Testis (tissue), 3 donors: Measurements from ENCODE around the gene OR4K5. TPM values are rescaled to one million over a fixed set of nuclear protein-coding genes. Genes with fewer than 3 reads are reported as not detected.

Experiments used
- DNase-seq: peaks from one replicate; pipeline ENCODE4 v3.0.0-alpha.2; 2019
- H3K27ac ChIP-seq, 2 donors: fragments of 200-600 bp; sonication (generic); one replicate each; pipeline ENCODE4 v1.5.1; 2019
- H3K27me3 ChIP-seq: fragments of 200-600 bp; sonication (generic); one replicate; pipeline ENCODE4 v1.5.1; 2019
- H3K36me3 ChIP-seq: fragments of 200-600 bp; sonication (generic); one replicate; pipeline ENCODE4 v1.5.1; 2017; ENCODE audit warnings: low read depth; ENCODE audit errors: missing control alignments
- H3K4me1 ChIP-seq: fragments of 200-600 bp; sonication (generic); one replicate; pipeline ENCODE4 v1.5.1; 2019
- H3K4me3 ChIP-seq, 2 donors: fragments of 200-600 bp; sonication (generic); one replicate each; pipeline ENCODE4 v1.5.1; 2017 to 2019
- H3K9me3 ChIP-seq: fragments of 200-600 bp; sonication (generic); one replicate; pipeline ENCODE4 v1.5.1; 2017
- CTCF ChIP-seq, 3 experiments: fragments of 450-650 bp in 2 of 3; fragments of 200-600 bp in 1 of 3; sonication (generic) in 1 of 3; IDR thresholded peaks; one replicate each; pipeline ENCODE4 v1.5.1; 2016 to 2019; ENCODE audit warnings: antibody characterized with exemption in 3 of 3, mild to moderate bottlenecking in 2 of 3, moderate library complexity in 1 of 3
- POLR2A ChIP-seq: fragments of 450-650 bp; IDR thresholded peaks from one replicate; pipeline ENCODE4 v1.6.1; 2017; ENCODE audit warnings: antibody characterized with exemption, mild to moderate bottlenecking, moderate library complexity
- WGBS, 2 donors: methylation state at CpG; one replicate each; pipeline ENCODE4 v1.1.5; 2018; 5-methylcytosine and 5-hydroxymethylcytosine counted together
- intact Hi-C: fragments of 100-400 bp; cut with DNase I; formaldehyde crosslinking; loops from one replicate; pipeline ENCODE4 v1.15.1; 2023; ENCODE audit warnings: low total_unique reads
- polyA plus RNA-seq: library from polyadenylated mRNA; stranded (reverse); fragments of 350-450 nt; fragmentation: Illumina TruSeq; extraction: RNeasy Lipid Tissue Mini Kit (QIAGEN cat#74804); gene quantifications from one replicate; pipeline ENCODE4 v1.2.3, GENCODE V29; 2014; ENCODE audit warnings: low read depth, low replicate concordance; ENCODE audit not compliant: insufficient read depth
- total RNA-seq, 2 donors: library from RNA; depleted of rRNA; stranded (reverse); fragments of >200 nt; gene quantifications; one replicate each; pipeline ENCODE4 v1.2.3, GENCODE V29; 2016

The OR4K5 gene
- total and polyA plus RNA-seq, 3 donors from 2014 or later: not detected

GRCh38 chr14:19917243-19917642 is 3.2 kb upstream of the OR4K5 start:
- no peak for DNase-seq
- intact Hi-C loops: no loop called here
- H3K9me3 ChIP-seq: no peaks in the 10 kb centered on the region
- H3K36me3 ChIP-seq: no peaks in the 10 kb centered on the region
- no peak overlapping the region for H3K4me3 ChIP-seq
- no peak overlapping the region for H3K27ac ChIP-seq
- 63 to 74% methylated on average over 3 of the region's 3 CpGs for WGBS, 2 donors
- no peaks in the 10 kb centered on the region for H3K27me3 ChIP-seq
- H3K4me1 ChIP-seq: no peaks in the 10 kb centered on the region
- no peak for TF ChIP-seq POLR2A
- no peak for TF ChIP-seq CTCF (IDR thresholded peaks at IDR 0.05)

- no peak overlapping the region for H3K4me3 ChIP-seq
- H3K9me3 ChIP-seq: no peaks in the 10 kb centered on the region
- no peak for DNase-seq
- no peaks in the 10 kb centered on the region for H3K36me3 ChIP-seq
- no peaks in the 10 kb centered on the region for H3K4me1 ChIP-seq
- TF ChIP-seq POLR2A (no peak), CTCF (IDR thresholded peaks at IDR 0.05) (no peak)
- intact Hi-C loops: no loop called here
- H3K27ac ChIP-seq: no peak overlapping the region
- H3K27me3 ChIP-seq: no peaks in the 10 kb centered on the region
- 68 to 76% methylated on average over 1 of the region's 1 CpG for WGBS, 2 donors
Observed at GRCh38 chr14:19917955-19918518, 2.4 kb upstream of the OR4K5 start.

DNA sequence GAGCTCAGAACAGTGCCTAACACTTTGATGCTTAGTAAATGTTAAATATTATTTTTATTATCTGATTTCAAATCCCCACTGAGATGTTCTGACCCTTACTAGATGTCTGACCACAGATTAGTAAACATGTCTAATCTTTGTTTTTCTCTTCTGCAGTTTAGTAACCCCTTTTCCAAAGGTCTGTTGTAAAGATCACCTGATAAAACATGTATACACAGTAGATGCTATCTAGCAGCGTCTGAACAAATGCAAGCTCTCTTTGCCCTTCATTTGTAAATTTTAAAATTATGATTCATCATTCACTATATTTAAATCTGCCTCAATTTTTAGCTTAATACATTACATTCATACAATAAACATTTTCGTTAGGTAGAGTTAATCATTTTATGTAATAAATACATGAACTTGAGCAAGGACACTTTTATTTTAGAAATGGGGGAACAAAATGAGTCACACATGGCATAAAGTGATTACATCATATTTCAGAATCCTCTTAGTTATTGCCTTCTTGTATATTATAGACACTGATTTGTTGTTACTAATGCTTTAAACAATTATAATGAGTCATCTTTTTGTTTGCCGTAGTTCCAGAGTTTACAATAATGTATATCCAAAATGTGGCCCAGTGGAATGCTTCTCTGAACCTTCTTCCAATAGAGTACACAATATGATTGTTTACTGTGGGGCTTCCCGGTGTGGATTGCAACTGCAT is 1.7 kb upstream of the OR4K5 start:
- no peaks in the 10 kb centered on the region for H3K9me3 ChIP-seq
- H3K4me1 ChIP-seq: no peaks in the 10 kb centered on the region
- H3K27me3 ChIP-seq: no peaks in the 10 kb centered on the region
- H3K4me3 ChIP-seq: no peak overlapping the region
- H3K27ac ChIP-seq: no peak overlapping the region
- no peak for DNase-seq
- TF ChIP-seq POLR2A (no peak), CTCF (IDR thresholded peaks at IDR 0.05) (no peak)
- 62 to 64% methylated on average over 4 of the region's 4 CpGs for WGBS, 2 donors
- H3K36me3 ChIP-seq: no peaks in the 10 kb centered on the region
- intact Hi-C loops: no loop called here

GRCh38 chr14:19930617-19931016 is 10.2 kb downstream of the OR4K5 start, which contains the start of gene OR4K1:
OR4K1 (plus strand) TSS chr14:19930917; CDS start chr14:19935667, 4,750 bp downstream.
- DNase-seq: no peak
- 69 to 73% methylated on average over 3 of the region's 3 CpGs for WGBS, 2 donors

More at GRCh38 chr14:19930617-19931016, 10.2 kb downstream of the OR4K5 start, which contains the start of gene OR4K1:
- Histone ChIP-seq H3K27me3 (no peaks in the 10 kb centered on the region), H3K4me1 (no peaks in the 10 kb centered on the region), H3K9me3 (no peaks in the 10 kb centered on the region), H3K4me3 (no peak within 1 kb of the TSS), H3K36me3 (no peaks in the 10 kb centered on the region), H3K27ac (no peak within 1 kb of the TSS)
- intact Hi-C loops: loop anchor here (10.0 kb wide), 1 partner anchor 64 kb away; no protein-coding TSS in a partner anchor
- no peak for TF ChIP-seq POLR2A
- TF ChIP-seq CTCF (IDR thresholded peaks at IDR 0.05): no peak
